Keratinocyte (primary cell): ENCODE measurements around the gene AMZ1. TPM values are rescaled to one million over a fixed set of nuclear protein-coding genes. Genes with fewer than 3 reads are reported as not detected.

ENCODE experiments used
- DNase-seq: peaks from one replicate; pipeline ENCODE4 v3.0.0-alpha.2; 2011; ENCODE audit warnings: low read depth, missing footprints, low spot score
- FAIRE-seq: peaks from 2 replicates; lab custom pipeline; 2011; peaks lifted over from hg19 to GRCh38; lab: Jason Lieb, UNC
- H2AFZ ChIP-seq: 2 replicates; pipeline ENCODE4 v1.6.0; 2012; ENCODE audit warnings: low read length, control low read depth, inconsistent platforms; ENCODE audit not compliant: control insufficient read depth
- H3K27ac ChIP-seq: 2 replicates; pipeline ENCODE4 v1.5.1; 2011; ENCODE audit warnings: low read length; ENCODE audit not compliant: control insufficient read depth, insufficient read depth
- H3K27me3 ChIP-seq: 3 replicates; pipeline ENCODE4 v1.6.0; 2011; ENCODE audit warnings: low read length; ENCODE audit not compliant: control insufficient read depth, insufficient read depth; ENCODE audit errors: extremely low read depth
- H3K36me3 ChIP-seq, 2 experiments: 2 replicates in 1 of 2; 3 replicates in 1 of 2; pipeline ENCODE4 v1.5.1; 2011; ENCODE audit warnings: low read length in 2 of 2, mild to moderate bottlenecking in 1 of 2; ENCODE audit not compliant: control insufficient read depth in 2 of 2, insufficient read depth in 2 of 2; ENCODE audit errors: extremely low read depth in 1 of 2
- H3K4me1 ChIP-seq: 3 replicates; pipeline ENCODE4 v1.5.1; 2011; ENCODE audit warnings: low read length; ENCODE audit not compliant: control insufficient read depth, insufficient read depth; ENCODE audit errors: extremely low read depth
- H3K4me2 ChIP-seq: 3 replicates; pipeline ENCODE4 v1.6.0; 2011; ENCODE audit warnings: low read depth, low read length; ENCODE audit not compliant: control insufficient read depth, insufficient read depth; ENCODE audit errors: extremely low read depth
- H3K4me3 ChIP-seq, 3 experiments: fragments of 200-600 bp in 1 of 3; sonication (generic) in 1 of 3; 2 replicates in 2 of 3; 3 replicates in 1 of 3; pipeline ENCODE4 v1.5.1; 2011 to 2016; ENCODE audit warnings: low read length in 3 of 3, mild to moderate bottlenecking in 3 of 3, control low read depth in 2 of 3, inconsistent platforms in 1 of 3, low read depth in 1 of 3, mixed read lengths in 1 of 3, mixed run types in 1 of 3, moderate library complexity in 1 of 3; ENCODE audit not compliant: control insufficient read depth in 2 of 3, insufficient read depth in 2 of 3; ENCODE audit errors: extremely low read depth in 1 of 3
- H3K79me2 ChIP-seq: 2 replicates; pipeline ENCODE4 v1.6.0; 2012; ENCODE audit warnings: low read length; ENCODE audit not compliant: control insufficient read depth, insufficient read depth
- H3K9ac ChIP-seq: 3 replicates; pipeline ENCODE4 v1.6.0; 2011; ENCODE audit warnings: low read length; ENCODE audit not compliant: control insufficient read depth, insufficient read depth; ENCODE audit errors: extremely low read depth
- H3K9me1 ChIP-seq: 3 replicates; pipeline ENCODE4 v1.6.0; 2011; ENCODE audit warnings: low read length; ENCODE audit not compliant: control insufficient read depth, insufficient read depth; ENCODE audit errors: extremely low read depth
- H3K9me3 ChIP-seq: 2 replicates; pipeline ENCODE4 v1.5.1; 2012; ENCODE audit warnings: low read depth, low read length; ENCODE audit not compliant: control insufficient read depth
- H4K20me1 ChIP-seq: 3 replicates; pipeline ENCODE4 v1.6.0; 2011; ENCODE audit warnings: low read length; ENCODE audit not compliant: control insufficient read depth, insufficient read depth; ENCODE audit errors: extremely low read depth
- EZH2 ChIP-seq: IDR thresholded peaks from one replicate; pipeline ENCODE4 v1.6.1; 2012; ENCODE audit warnings: inconsistent platforms, mild to moderate bottlenecking, low read length, moderate library complexity
- dilution Hi-C: fragments of 300-500 bp; cut with MboI; formaldehyde crosslinking; loops from one replicate; pipeline ENCODE4 v1.7.0; 2020; ENCODE audit warnings: low sequenced_read_pairs; ENCODE audit not compliant: extremely low pct_ligation_motif_present
- polyA plus RNA-seq, 5 experiments: library from polyadenylated mRNA; depleted of rRNA in 3 of 5; stranded (reverse) in 3 of 5; stranded (forward) in 1 of 5; unstranded in 1 of 5; fragments of >200 nt; gene quantifications; 1 replicate in 1 of 5; 2 replicates in 3 of 5; 3 replicates in 1 of 5; pipeline versions ENCODE4 v1.2.1 to v1.2.3, GENCODE V29; 2011 to 2012; ENCODE audit warnings: missing spikeins in 2 of 5, low read depth in 1 of 5, low replicate concordance in 1 of 5
- TF ChIP-seq, protein P1 (sequence below), 3 experiments: IDR thresholded peaks in 1 of 3; conservative IDR thresholded peaks in 1 of 3; optimal IDR thresholded peaks in 1 of 3; 2 replicates in 2 of 3; 3 replicates in 1 of 3; pipeline versions ENCODE3 to v1.5.1; 2011; ENCODE audit warnings: low read length in 3 of 3, mild to moderate bottlenecking in 3 of 3, moderate library complexity in 2 of 3, control low read depth in 1 of 3, inconsistent platforms in 1 of 3; ENCODE audit not compliant: insufficient read depth in 2 of 3; ENCODE audit errors: extremely low read depth in 1 of 3

Gene AMZ1
- polyA plus RNA-seq, 1 donor (not counting 4 experiments of a cell fraction or from before 2014, with no cell fraction given), result 0.04 TPM

DNA sequence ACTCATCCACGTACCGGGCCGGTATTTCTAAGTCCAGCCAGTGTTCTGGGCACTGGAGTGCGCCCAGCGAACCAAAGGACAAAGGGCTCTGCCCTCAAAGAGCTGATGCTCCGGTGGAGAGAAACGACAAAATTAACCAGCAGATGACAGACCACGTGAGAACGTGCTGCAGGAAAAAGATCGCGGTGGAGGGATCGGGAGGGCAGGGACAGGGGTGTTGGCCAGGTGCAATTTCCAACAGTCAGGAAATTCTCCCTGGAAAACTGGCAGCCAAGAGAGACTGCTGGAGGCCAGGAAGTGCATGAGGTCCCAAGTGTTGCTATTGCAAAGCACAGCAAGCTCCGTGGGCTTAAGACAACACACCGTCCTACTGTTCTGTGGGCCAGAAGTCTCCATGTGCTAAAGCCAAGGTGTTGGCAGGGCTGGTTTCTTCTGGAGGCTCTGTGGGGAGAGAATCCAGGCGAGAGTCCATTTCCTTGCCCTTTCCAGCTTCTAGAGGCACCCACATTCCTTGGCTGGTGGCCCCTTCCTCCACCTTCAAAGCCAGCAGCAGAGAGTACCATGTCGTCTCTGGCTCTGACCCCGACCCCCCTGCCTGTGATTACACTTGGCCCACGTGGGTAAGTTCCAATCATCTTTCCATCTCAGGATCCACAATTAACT is 21.3 kb upstream of the AMZ1 start:
- H3K4me2 ChIP-seq, result no peak overlapping the region
- no peaks in the 10 kb centered on the region for H3K9me1 ChIP-seq
- no peak overlapping the region for H2AFZ ChIP-seq
- H3K79me2 ChIP-seq, result no peaks in the 10 kb centered on the region
- dilution Hi-C loops, result no loop called here
- peaks cover 0 to under 1% of the 10 kb centered on the region in 2 experiments for H3K36me3 ChIP-seq
- no peaks in the 10 kb centered on the region for H3K4me1 ChIP-seq
- TF ChIP-seq EZH2, result no peak
- TF ChIP-seq, protein P1, sequence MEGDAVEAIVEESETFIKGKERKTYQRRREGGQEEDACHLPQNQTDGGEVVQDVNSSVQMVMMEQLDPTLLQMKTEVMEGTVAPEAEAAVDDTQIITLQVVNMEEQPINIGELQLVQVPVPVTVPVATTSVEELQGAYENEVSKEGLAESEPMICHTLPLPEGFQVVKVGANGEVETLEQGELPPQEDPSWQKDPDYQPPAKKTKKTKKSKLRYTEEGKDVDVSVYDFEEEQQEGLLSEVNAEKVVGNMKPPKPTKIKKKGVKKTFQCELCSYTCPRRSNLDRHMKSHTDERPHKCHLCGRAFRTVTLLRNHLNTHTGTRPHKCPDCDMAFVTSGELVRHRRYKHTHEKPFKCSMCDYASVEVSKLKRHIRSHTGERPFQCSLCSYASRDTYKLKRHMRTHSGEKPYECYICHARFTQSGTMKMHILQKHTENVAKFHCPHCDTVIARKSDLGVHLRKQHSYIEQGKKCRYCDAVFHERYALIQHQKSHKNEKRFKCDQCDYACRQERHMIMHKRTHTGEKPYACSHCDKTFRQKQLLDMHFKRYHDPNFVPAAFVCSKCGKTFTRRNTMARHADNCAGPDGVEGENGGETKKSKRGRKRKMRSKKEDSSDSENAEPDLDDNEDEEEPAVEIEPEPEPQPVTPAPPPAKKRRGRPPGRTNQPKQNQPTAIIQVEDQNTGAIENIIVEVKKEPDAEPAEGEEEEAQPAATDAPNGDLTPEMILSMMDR (optimal IDR thresholded peaks at IDR 0.05 in 1 of 3, IDR thresholded peaks at IDR 0.05 in 1 of 3, conservative IDR thresholded peaks at IDR 0.05 in 1 of 3; ENCODE audit: extremely low read depth in 1 of 3, insufficient read depth in 2 of 3, low read length in 3 of 3), result no peak
- no peaks in the 10 kb centered on the region for H4K20me1 ChIP-seq
- H3K4me3 ChIP-seq, result no peak overlapping the region
- H3K27me3 ChIP-seq, result peaks cover 18% of the 10 kb centered on the region
- no peak overlapping the region for H3K27ac ChIP-seq
- H3K9me3 ChIP-seq, result no peaks in the 10 kb centered on the region
- DNase-seq (no peak), FAIRE-seq (no peak)
- no peak overlapping the region for H3K9ac ChIP-seq

DNA sequence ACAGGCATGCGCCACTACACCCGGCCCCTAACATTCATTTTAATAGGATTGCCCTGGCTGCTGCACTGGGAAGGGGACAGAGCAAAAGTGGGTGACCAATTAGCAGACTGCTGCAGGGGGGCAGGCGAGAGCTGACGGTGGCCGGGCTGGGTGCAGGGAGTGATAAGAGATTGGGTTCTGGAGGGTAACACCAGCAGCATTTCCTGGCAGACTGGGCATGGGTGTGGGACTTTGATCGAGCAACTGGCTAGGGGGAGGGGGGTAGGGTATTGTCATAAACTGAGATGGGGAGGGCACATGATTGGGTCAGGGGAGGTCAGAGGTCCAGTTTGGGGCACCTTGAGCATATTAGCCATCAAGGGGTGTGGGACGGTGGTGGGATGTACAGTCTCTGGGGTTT is 20.2 kb upstream of the AMZ1 start:
- Histone ChIP-seq H3K79me2 (no peaks in the 10 kb centered on the region), H3K36me3 (no peaks in the 10 kb centered on the region), H3K4me2 (no peak overlapping the region), H4K20me1 (no peaks in the 10 kb centered on the region), H3K9me3 (no peaks in the 10 kb centered on the region), H3K4me3 (no peak overlapping the region), H3K27me3 (peaks cover 18% of the 10 kb centered on the region), H3K9ac (no peak overlapping the region), H3K4me1 (no peaks in the 10 kb centered on the region), H2AFZ (no peak overlapping the region), H3K9me1 (no peaks in the 10 kb centered on the region), H3K27ac (no peak overlapping the region)
- TF ChIP-seq EZH2, result no peak
- TF ChIP-seq, protein P1 (optimal IDR thresholded peaks at IDR 0.05 in 1 of 3, IDR thresholded peaks at IDR 0.05 in 1 of 3, conservative IDR thresholded peaks at IDR 0.05 in 1 of 3; ENCODE audit: extremely low read depth in 1 of 3, insufficient read depth in 2 of 3, low read length in 3 of 3), result no peak
- DNase-seq, result no peak
- FAIRE-seq, result no peak
- dilution Hi-C loops, result no loop called here
